Activated naive CD8-positive, alpha-beta T cell treated with anti-CD3 and anti-CD28 coated beads, Interleukin-2, amount 50 U/mL, for 24 hours (primary cell): ENCODE data around the gene WWOX.

Source experiments
- ATAC-seq: fragments of 150-1000 bp; cut with Tn5 transposase; one replicate; pipeline ENCODE4 v1.10.0; 2021
- DNase-seq: peaks from one replicate; pipeline ENCODE4 v3.0.0; 2021
- H3K27ac Mint-ChIP-seq: one replicate; pipeline ENCODE4 v1.8.0; 2021; ENCODE audit warnings: mild to moderate bottlenecking, mixed read lengths
- H3K27me3 Mint-ChIP-seq: one replicate; pipeline ENCODE4 v1.8.0; 2021; ENCODE audit warnings: mixed read lengths
- H3K36me3 Mint-ChIP-seq: one replicate; pipeline ENCODE4 v1.8.0; 2021; ENCODE audit warnings: low read depth, mixed read lengths
- H3K4me1 Mint-ChIP-seq: one replicate; pipeline ENCODE4 v1.8.0; 2021; ENCODE audit warnings: mixed read lengths
- H3K4me3 Mint-ChIP-seq: one replicate; pipeline ENCODE4 v1.8.0; 2021; ENCODE audit warnings: mild to moderate bottlenecking, moderate library complexity, mixed read lengths
- H3K9me3 Mint-ChIP-seq: one replicate; pipeline ENCODE4 v1.8.0; 2021; ENCODE audit warnings: mixed read lengths

Gene WWOX

GRCh38 chr16:78096386-78096785, 3.1 kb upstream of the WWOX start:
- Mint-ChIP-seq H3K36me3 (no peaks in the 10 kb centered on the region), H3K4me3 (no peak overlapping the region), H3K27ac (no peak overlapping the region), H3K4me1 (peaks cover 14% of the 10 kb centered on the region), H3K27me3 (peaks cover 7% of the 10 kb centered on the region), H3K9me3 (no peaks in the 10 kb centered on the region)
- no peak for DNase-seq
- ATAC-seq: no peak

GRCh38 chr16:78097548-78097947, 1.9 kb upstream of the WWOX start:
- Mint-ChIP-seq H3K27ac (no peak overlapping the region), H3K9me3 (no peaks in the 10 kb centered on the region), H3K4me1 (peaks cover 17% of the 10 kb centered on the region), H3K36me3 (no peaks in the 10 kb centered on the region), H3K27me3 (peaks cover 4% of the 10 kb centered on the region), H3K4me3 (no peak overlapping the region)
- ATAC-seq (no peak), DNase-seq (no peak)

- no peak for ATAC-seq
- Mint-ChIP-seq H3K27ac (no peak overlapping the region), H3K4me1 (peaks cover 17% of the 10 kb centered on the region), H3K36me3 (no peaks in the 10 kb centered on the region), H3K9me3 (no peaks in the 10 kb centered on the region), H3K27me3 (peaks cover 4% of the 10 kb centered on the region), H3K4me3 (no peak overlapping the region)
- no peak for DNase-seq
These were observed 1.4 kb upstream of the WWOX start for GRCh38 chr16:78098087-78098486.

GRCh38 chr16:78098595-78099270, 721 bp upstream of the WWOX start:
- Mint-ChIP-seq H3K4me1 (peaks cover 17% of the 10 kb centered on the region), H3K4me3 (peak overlapping the region; percentile 86), H3K27ac (peak overlapping the region; percentile 93), H3K9me3 (no peaks in the 10 kb centered on the region), H3K36me3 (no peaks in the 10 kb centered on the region), H3K27me3 (peaks cover 4% of the 10 kb centered on the region)
- no peak for DNase-seq
- no peak for ATAC-seq

- DNase-seq: no peak
- peak overlapping the region; percentile 86 for H3K4me3 Mint-ChIP-seq
- ATAC-seq: no peak
These were observed 636 bp downstream of the WWOX start for GRCh38 chr16:78100112-78100467.

GRCh38 chr16:78102122-78102660, 2.7 kb downstream of the WWOX start:
- no peaks in the 10 kb centered on the region for H3K36me3 Mint-ChIP-seq
- H3K27me3 Mint-ChIP-seq: no peaks in the 10 kb centered on the region
- no peak overlapping the region for H3K27ac Mint-ChIP-seq
- peaks cover 17% of the 10 kb centered on the region for H3K4me1 Mint-ChIP-seq
- no peak for ATAC-seq
- H3K4me3 Mint-ChIP-seq: peak overlapping the region; percentile 34
- no peaks in the 10 kb centered on the region for H3K9me3 Mint-ChIP-seq
- no peak for DNase-seq

More at GRCh38 chr16:78100112-78100467, 636 bp downstream of the WWOX start:
- Mint-ChIP-seq H3K27me3 (no peaks in the 10 kb centered on the region), H3K9me3 (no peaks in the 10 kb centered on the region), H3K36me3 (no peaks in the 10 kb centered on the region), H3K4me1 (peaks cover 17% of the 10 kb centered on the region), H3K27ac (peak overlapping the region; percentile 73)

- Mint-ChIP-seq H3K27ac (no peak overlapping the region), H3K9me3 (no peaks in the 10 kb centered on the region), H3K36me3 (no peaks in the 10 kb centered on the region), H3K4me3 (no peak overlapping the region), H3K27me3 (no peaks in the 10 kb centered on the region), H3K4me1 (peaks cover 17% of the 10 kb centered on the region)
- ATAC-seq (no peak), DNase-seq (no peak)
These were observed 3.4 kb downstream of the WWOX start for GRCh38 chr16:78102865-78103264.

- H3K4me3 Mint-ChIP-seq: no peak overlapping the region
- H3K36me3 Mint-ChIP-seq: peaks cover 9% of the 10 kb centered on the region
- no peak overlapping the region for H3K27ac Mint-ChIP-seq
- DNase-seq (no peak), ATAC-seq (no peak)
- no peaks in the 10 kb centered on the region for H3K9me3 Mint-ChIP-seq
- no peaks in the 10 kb centered on the region for H3K27me3 Mint-ChIP-seq
- peaks cover 6% of the 10 kb centered on the region for H3K4me1 Mint-ChIP-seq
These were observed 6.1 kb downstream of the WWOX start for GRCh38 chr16:78105517-78105916.

- no peaks in the 10 kb centered on the region for H3K9me3 Mint-ChIP-seq
- no peaks in the 10 kb centered on the region for H3K27me3 Mint-ChIP-seq
- no peak overlapping the region for H3K4me3 Mint-ChIP-seq
- ATAC-seq (no peak), DNase-seq (no peak)
- peaks cover 12% of the 10 kb centered on the region for H3K36me3 Mint-ChIP-seq
- peaks cover under 1% of the 10 kb centered on the region for H3K4me1 Mint-ChIP-seq
- no peak overlapping the region for H3K27ac Mint-ChIP-seq
These were observed 7.2 kb downstream of the WWOX start for GRCh38 chr16:78106686-78107085.

- no peaks in the 10 kb centered on the region for H3K9me3 Mint-ChIP-seq
- peaks cover 12% of the 10 kb centered on the region for H3K36me3 Mint-ChIP-seq
- H3K27me3 Mint-ChIP-seq: no peaks in the 10 kb centered on the region
- ATAC-seq: no peak
- DNase-seq: no peak
- H3K4me3 Mint-ChIP-seq: no peak overlapping the region
- no peak overlapping the region for H3K27ac Mint-ChIP-seq
- H3K4me1 Mint-ChIP-seq: no peaks in the 10 kb centered on the region
These were observed 9.0 kb downstream of the WWOX start for GRCh38 chr16:78108451-78108850.

- H3K4me1 Mint-ChIP-seq: no peaks in the 10 kb centered on the region
- H3K36me3 Mint-ChIP-seq: peaks cover 11% of the 10 kb centered on the region
- H3K27ac Mint-ChIP-seq: no peak overlapping the region
- ATAC-seq: no peak
- no peak for DNase-seq
- no peak overlapping the region for H3K4me3 Mint-ChIP-seq
- no peaks in the 10 kb centered on the region for H3K9me3 Mint-ChIP-seq
- no peaks in the 10 kb centered on the region for H3K27me3 Mint-ChIP-seq
These were observed 13.8 kb downstream of the WWOX start for GRCh38 chr16:78113258-78113657.

GRCh38 chr16:78115659-78116058, 16.2 kb downstream of the WWOX start:
- no peak overlapping the region for H3K27ac Mint-ChIP-seq
- no peaks in the 10 kb centered on the region for H3K4me1 Mint-ChIP-seq
- ATAC-seq: no peak
- no peak for DNase-seq
- peaks cover 2% of the 10 kb centered on the region for H3K36me3 Mint-ChIP-seq
- H3K27me3 Mint-ChIP-seq: no peaks in the 10 kb centered on the region
- no peak overlapping the region for H3K4me3 Mint-ChIP-seq
- no peaks in the 10 kb centered on the region for H3K9me3 Mint-ChIP-seq

GRCh38 chr16:78116946-78117345, 17.5 kb downstream of the WWOX start:
- ATAC-seq (no peak), DNase-seq (no peak)
- Mint-ChIP-seq H3K27me3 (no peaks in the 10 kb centered on the region), H3K4me3 (no peak overlapping the region), H3K27ac (no peak overlapping the region), H3K9me3 (no peaks in the 10 kb centered on the region), H3K4me1 (no peaks in the 10 kb centered on the region), H3K36me3 (peaks cover 3% of the 10 kb centered on the region)

- Mint-ChIP-seq H3K27me3 (no peaks in the 10 kb centered on the region), H3K4me3 (no peak overlapping the region), H3K36me3 (peaks cover 3% of the 10 kb centered on the region), H3K27ac (no peak overlapping the region), H3K9me3 (no peaks in the 10 kb centered on the region), H3K4me1 (no peaks in the 10 kb centered on the region)
- DNase-seq (no peak), ATAC-seq (no peak)
These were observed 17.9 kb downstream of the WWOX start for GRCh38 chr16:78117391-78117790.

GRCh38 chr16:78118469-78119025, 19.1 kb downstream of the WWOX start:
- Mint-ChIP-seq H3K27me3 (no peaks in the 10 kb centered on the region), H3K4me3 (no peak overlapping the region), H3K9me3 (no peaks in the 10 kb centered on the region), H3K27ac (no peak overlapping the region), H3K4me1 (peaks cover 2% of the 10 kb centered on the region), H3K36me3 (peaks cover 5% of the 10 kb centered on the region)
- DNase-seq (no peak), ATAC-seq (no peak)
